PC-3 (cell line): ENCODE data around the gene DYNC1I1.

Source experiments
- EZH2 ChIP-seq: fragments of 300-600 bp; sonication (generic); IDR thresholded peaks from one replicate; pipeline ENCODE4 v1.6.1; 2017; ENCODE audit warnings: antibody characterized with exemption, mild to moderate bottlenecking, low read length; ENCODE audit not compliant: unreplicated experiment
- EZH2phosphoT487 ChIP-seq: fragments of 300-600 bp; sonication (generic); IDR thresholded peaks from 2 replicates; pipeline ENCODE4 v1.6.1; 2018; ENCODE audit warnings: mild to moderate bottlenecking, antibody characterized with exemption, low read length, borderline replicate concordance
- TF ChIP-seq, protein P1 (sequence below): fragments of 300-600 bp; sonication (generic); conservative IDR thresholded peaks from 2 replicates; pipeline ENCODE4 v1.5.1; 2017; ENCODE audit warnings: antibody characterized with exemption, low read depth, mild to moderate bottlenecking, low read length

DNA sequence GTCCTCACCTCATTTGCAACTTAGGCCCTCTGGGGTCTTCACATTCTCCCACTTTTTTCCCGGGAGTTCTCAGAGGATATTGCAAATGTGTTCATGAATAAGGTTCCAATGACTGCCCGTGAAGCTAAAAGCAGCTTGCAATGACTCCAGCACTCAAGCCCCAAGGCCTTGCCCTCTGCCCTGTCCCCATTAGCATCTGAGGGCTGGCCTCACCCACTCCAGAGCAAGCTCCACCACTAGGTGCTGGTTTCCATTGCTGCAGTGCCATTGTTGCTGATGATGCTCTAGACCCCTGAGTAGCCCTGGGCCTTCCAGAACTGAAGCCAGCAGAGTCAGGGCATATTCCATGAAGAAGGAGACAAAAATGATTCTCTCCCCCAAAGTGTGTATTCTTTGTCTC, 236.8 kb downstream of the DYNC1I1 start:
- TF ChIP-seq EZH2 (no peak), EZH2phosphoT487 (no peak)
- TF ChIP-seq, protein P1, sequence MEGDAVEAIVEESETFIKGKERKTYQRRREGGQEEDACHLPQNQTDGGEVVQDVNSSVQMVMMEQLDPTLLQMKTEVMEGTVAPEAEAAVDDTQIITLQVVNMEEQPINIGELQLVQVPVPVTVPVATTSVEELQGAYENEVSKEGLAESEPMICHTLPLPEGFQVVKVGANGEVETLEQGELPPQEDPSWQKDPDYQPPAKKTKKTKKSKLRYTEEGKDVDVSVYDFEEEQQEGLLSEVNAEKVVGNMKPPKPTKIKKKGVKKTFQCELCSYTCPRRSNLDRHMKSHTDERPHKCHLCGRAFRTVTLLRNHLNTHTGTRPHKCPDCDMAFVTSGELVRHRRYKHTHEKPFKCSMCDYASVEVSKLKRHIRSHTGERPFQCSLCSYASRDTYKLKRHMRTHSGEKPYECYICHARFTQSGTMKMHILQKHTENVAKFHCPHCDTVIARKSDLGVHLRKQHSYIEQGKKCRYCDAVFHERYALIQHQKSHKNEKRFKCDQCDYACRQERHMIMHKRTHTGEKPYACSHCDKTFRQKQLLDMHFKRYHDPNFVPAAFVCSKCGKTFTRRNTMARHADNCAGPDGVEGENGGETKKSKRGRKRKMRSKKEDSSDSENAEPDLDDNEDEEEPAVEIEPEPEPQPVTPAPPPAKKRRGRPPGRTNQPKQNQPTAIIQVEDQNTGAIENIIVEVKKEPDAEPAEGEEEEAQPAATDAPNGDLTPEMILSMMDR, result no peak
